ENCODE results near the gene GPRIN3.
"Not testable (repeated sequence)": the region's sequence is repeated elsewhere in the genome, so short reads cannot be mapped to it uniquely, and the experiment has no call there.

The GPRIN3 gene

GRCh38 chr4:89256203-89256800, 51.3 kb downstream of the GPRIN3 start:
- no peak for DNase-seq (ENCODE audit: low read depth in 2 of 2)

GRCh38 chr4:89254847-89255246, 52.8 kb downstream of the GPRIN3 start:
- DNase-seq (ENCODE audit: low read depth in 2 of 2), result peak in 1 of 2 donors; percentile 18

- not testable (repeated sequence) for DNase-seq (ENCODE audit: low read depth in 2 of 2)
Observed at GRCh38 chr4:89254347-89254746, 53.3 kb downstream of the GPRIN3 start.

- DNase-seq (ENCODE audit: low read depth in 2 of 2), result no peak
Observed at GRCh38 chr4:89253935-89254334, 53.7 kb downstream of the GPRIN3 start.

GRCh38 chr4:89253311-89253710, 54.3 kb downstream of the GPRIN3 start:
- DNase-seq (ENCODE audit: low read depth in 2 of 2), result no peak

- DNase-seq (ENCODE audit: low read depth in 2 of 2), result no peak
Observed at GRCh38 chr4:89251396-89251795, 56.2 kb downstream of the GPRIN3 start.

- no peak for DNase-seq (ENCODE audit: low read depth in 2 of 2)
Observed at GRCh38 chr4:89249716-89250361, 57.8 kb downstream of the GPRIN3 start.

- no peak for DNase-seq (ENCODE audit: low read depth in 2 of 2)
Observed at GRCh38 chr4:89249313-89249712, 58.3 kb downstream of the GPRIN3 start.

GRCh38 chr4:89248879-89249281, 58.7 kb downstream of the GPRIN3 start:
- no peak for DNase-seq (ENCODE audit: low read depth in 2 of 2)

GRCh38 chr4:89247951-89248350, 59.6 kb downstream of the GPRIN3 start:
- DNase-seq (ENCODE audit: low read depth in 2 of 2), result no peak

GRCh38 chr4:89245459-89245858, 62.1 kb downstream of the GPRIN3 start:
- DNase-seq (ENCODE audit: low read depth in 2 of 2), result no peak

- DNase-seq (ENCODE audit: low read depth in 2 of 2), result no peak
Observed at GRCh38 chr4:89243733-89244252, 63.8 kb downstream of the GPRIN3 start.

- DNase-seq (ENCODE audit: low read depth in 2 of 2), result no peak
Observed at GRCh38 chr4:89242864-89243732, 64.5 kb downstream of the GPRIN3 start.

- no peak for DNase-seq (ENCODE audit: low read depth in 2 of 2)
Observed at GRCh38 chr4:89242216-89242615, 65.4 kb downstream of the GPRIN3 start.

GRCh38 chr4:89230271-89230670, 77.3 kb downstream of the GPRIN3 start:
- DNase-seq (ENCODE audit: low read depth in 2 of 2), result no peak

- DNase-seq (ENCODE audit: low read depth in 2 of 2), result peak; percentile 38 to 62
Observed at GRCh38 chr4:89226665-89227574, 80.7 kb downstream of the GPRIN3 start.

- DNase-seq (ENCODE audit: low read depth in 2 of 2), result no peak
Observed at GRCh38 chr4:89222170-89222569, 85.4 kb downstream of the GPRIN3 start.

- DNase-seq (ENCODE audit: low read depth in 2 of 2), result no peak
Observed at GRCh38 chr4:89221167-89221867, 86.3 kb downstream of the GPRIN3 start.

GRCh38 chr4:89218587-89218986, 89.0 kb downstream of the GPRIN3 start:
- no peak for DNase-seq (ENCODE audit: low read depth in 2 of 2)

- DNase-seq (ENCODE audit: low read depth in 2 of 2), result no peak
Observed at GRCh38 chr4:89217604-89218003, 90.0 kb downstream of the GPRIN3 start.

GRCh38 chr4:89216866-89217265, 90.7 kb downstream of the GPRIN3 start:
- DNase-seq (ENCODE audit: low read depth in 2 of 2), result no peak
